Measurements from ENCODE around the gene CNTN5.

CNTN5 gene

DNA sequence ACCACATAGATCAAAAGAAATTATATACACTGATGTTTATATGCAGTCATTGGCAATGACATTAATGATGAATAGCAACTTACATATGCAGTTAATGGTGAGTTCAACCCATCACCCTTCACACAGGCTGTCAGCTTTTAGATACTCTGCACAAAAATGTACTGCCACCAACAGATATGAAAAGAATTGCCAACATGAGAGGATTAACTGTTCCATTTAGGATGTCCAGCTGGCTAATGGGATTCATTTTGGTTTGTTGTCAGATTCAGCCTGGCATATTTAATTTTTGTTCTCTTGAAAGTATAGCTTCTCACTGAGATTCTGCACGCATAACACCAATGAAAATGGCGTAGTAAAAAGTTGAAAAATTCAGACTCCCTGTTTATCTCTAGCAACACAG, 1112.4 kb downstream of the CNTN5 start:
- no peak for DNase-seq (ENCODE audit: low spot score)
- TF ChIP-seq, protein P1, sequence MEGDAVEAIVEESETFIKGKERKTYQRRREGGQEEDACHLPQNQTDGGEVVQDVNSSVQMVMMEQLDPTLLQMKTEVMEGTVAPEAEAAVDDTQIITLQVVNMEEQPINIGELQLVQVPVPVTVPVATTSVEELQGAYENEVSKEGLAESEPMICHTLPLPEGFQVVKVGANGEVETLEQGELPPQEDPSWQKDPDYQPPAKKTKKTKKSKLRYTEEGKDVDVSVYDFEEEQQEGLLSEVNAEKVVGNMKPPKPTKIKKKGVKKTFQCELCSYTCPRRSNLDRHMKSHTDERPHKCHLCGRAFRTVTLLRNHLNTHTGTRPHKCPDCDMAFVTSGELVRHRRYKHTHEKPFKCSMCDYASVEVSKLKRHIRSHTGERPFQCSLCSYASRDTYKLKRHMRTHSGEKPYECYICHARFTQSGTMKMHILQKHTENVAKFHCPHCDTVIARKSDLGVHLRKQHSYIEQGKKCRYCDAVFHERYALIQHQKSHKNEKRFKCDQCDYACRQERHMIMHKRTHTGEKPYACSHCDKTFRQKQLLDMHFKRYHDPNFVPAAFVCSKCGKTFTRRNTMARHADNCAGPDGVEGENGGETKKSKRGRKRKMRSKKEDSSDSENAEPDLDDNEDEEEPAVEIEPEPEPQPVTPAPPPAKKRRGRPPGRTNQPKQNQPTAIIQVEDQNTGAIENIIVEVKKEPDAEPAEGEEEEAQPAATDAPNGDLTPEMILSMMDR (IDR thresholded peaks at IDR 0.05; ENCODE audit: borderline replicate concordance, control extremely low read depth, extremely low read depth, insufficient read depth, missing control alignments), result no peak
- in situ Hi-C loops (cut with MboI; ENCODE audit: low sequenced_read_pairs, unreplicated experiment), result no loop called here

DNA sequence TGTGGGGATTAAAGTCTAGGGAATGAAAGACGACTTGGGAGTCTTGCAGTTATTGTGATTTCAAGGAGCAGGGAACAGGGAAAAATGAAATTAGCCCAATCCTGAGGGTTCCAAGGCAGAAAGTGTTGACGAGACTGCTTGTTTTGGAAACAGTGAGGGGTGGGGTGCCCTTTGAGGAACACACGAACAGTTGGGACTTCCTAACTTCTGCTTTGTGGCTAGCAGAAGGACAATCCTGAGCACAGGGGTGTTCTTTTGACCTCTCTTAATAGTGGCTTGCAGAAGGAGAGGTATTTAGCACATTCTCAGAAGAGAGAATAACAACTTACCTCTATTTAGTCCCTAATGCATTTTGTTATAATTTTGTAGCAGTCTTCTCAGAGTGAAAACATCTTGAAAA, 1120.5 kb downstream of the CNTN5 start:
- TF ChIP-seq, protein P1 (IDR thresholded peaks at IDR 0.05; ENCODE audit: borderline replicate concordance, control extremely low read depth, extremely low read depth, insufficient read depth, missing control alignments), result no peak
- in situ Hi-C loops (cut with MboI; ENCODE audit: low sequenced_read_pairs, unreplicated experiment), result no loop called here
- no peak for DNase-seq (ENCODE audit: low spot score)

DNA sequence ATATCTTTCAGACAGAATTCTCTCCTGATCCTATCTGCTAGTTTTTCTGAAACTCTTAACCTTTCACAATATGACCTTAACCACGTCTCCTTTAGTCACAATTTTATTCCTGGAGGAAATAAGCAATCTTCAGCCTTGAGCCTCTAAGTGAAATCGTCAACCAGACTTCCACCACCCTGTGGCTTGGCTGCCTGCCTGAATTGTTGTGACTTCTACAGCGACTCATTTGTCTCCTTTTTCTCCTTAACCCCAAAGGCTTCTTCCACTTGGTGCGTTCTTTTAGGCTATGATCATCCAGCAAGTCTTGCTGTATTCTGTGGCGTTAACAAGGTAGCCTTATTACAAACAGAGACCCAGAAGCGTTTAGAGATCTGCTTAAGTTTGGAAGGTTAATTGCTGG, 1131.2 kb downstream of the CNTN5 start:
- in situ Hi-C loops (cut with MboI; ENCODE audit: low sequenced_read_pairs, unreplicated experiment), result no loop called here
- DNase-seq (ENCODE audit: low spot score), result no peak
- TF ChIP-seq, protein P1 (IDR thresholded peaks at IDR 0.05; ENCODE audit: borderline replicate concordance, control extremely low read depth, extremely low read depth, insufficient read depth, missing control alignments), result no peak

DNA sequence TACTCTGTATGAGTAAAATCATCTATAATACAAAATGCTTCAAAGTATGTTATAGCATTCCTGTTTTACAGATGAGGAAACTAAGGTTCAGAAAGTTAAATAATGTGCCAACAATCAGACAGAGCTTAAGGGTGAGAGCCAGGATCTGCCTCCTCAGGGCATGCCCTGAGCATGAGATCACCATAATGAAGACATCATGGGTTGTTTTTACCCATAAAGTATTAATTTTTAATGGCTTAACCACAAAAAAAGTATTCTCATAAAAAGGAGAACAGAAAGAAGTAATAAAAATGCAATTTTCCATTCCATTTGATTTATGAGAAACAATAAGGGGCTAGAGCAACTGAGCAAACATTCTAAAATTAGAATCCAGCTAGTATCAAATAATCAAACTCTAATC, 1132.0 kb downstream of the CNTN5 start:
- TF ChIP-seq, protein P1 (IDR thresholded peaks at IDR 0.05; ENCODE audit: borderline replicate concordance, control extremely low read depth, extremely low read depth, insufficient read depth, missing control alignments), result no peak
- DNase-seq (ENCODE audit: low spot score), result no peak
- in situ Hi-C loops (cut with MboI; ENCODE audit: low sequenced_read_pairs, unreplicated experiment), result no loop called here

DNA sequence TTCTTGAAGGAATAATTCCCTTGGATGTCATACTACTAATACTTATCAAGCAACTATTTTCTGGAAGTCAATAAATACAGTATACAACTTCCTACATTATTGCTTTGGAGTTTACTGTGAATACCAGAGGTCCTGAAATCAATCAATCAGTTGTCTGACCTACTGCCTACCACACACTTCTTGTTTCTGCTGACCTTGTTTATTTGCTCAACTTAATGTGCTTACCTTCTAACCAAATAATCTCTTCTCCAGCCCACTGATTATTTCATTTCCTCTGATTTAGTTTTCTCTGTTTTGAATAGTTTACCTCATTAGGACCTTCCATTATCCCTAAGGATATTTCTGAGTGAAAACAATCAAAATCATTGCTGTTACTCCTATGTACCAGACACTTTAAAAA, 1142.7 kb downstream of the CNTN5 start:
- in situ Hi-C loops (cut with MboI; ENCODE audit: low sequenced_read_pairs, unreplicated experiment), result no loop called here
- TF ChIP-seq, protein P1 (IDR thresholded peaks at IDR 0.05; ENCODE audit: borderline replicate concordance, control extremely low read depth, extremely low read depth, insufficient read depth, missing control alignments), result no peak

DNA sequence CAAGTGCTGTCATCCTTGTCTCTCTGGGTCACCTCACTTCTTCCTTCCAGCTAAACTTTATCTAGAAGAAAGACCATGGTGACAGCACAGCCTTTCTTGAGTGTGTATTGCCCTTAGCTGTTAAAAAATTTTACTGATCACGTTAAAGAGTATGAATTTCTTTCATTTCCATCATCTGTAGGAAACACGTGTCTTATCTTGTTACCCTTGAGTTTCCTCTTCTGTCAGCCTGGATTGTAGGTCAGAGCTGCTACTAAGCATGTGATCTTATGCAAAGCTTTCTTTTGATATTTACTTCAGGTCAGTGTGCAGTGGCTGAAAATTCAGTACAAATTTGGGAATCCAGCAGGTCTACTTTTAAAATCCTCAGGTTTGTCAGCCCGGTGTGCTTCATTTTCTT, 1154.1 kb downstream of the CNTN5 start:
- in situ Hi-C loops (cut with MboI; ENCODE audit: low sequenced_read_pairs, unreplicated experiment), result no loop called here
- DNase-seq (ENCODE audit: low spot score), result no peak
- TF ChIP-seq, protein P1 (IDR thresholded peaks at IDR 0.05; ENCODE audit: borderline replicate concordance, control extremely low read depth, extremely low read depth, insufficient read depth, missing control alignments), result no peak

More for the DNA sequence above, 1142.7 kb downstream of the CNTN5 start:
- DNase-seq (ENCODE audit: low spot score), result no peak

DNA sequence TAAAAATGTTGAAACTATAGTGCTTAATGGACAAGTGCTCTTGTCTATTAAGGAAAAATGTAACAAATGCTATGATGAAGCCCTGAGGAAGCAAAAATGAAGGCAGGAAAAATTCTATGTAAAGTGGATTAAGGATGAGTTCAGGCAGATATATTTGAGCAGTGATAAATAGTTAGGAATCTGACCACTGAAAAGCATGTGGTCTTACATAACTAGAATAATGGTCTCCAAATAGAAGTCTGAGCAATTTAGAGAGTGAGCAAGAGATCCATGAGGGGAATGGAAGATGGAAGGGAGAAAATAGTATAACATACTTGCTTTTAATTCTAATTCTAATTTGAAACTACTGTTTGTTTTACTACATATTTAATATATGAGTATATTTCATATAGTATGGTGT, 1155.7 kb downstream of the CNTN5 start:
- TF ChIP-seq, protein P1 (IDR thresholded peaks at IDR 0.05; ENCODE audit: borderline replicate concordance, control extremely low read depth, extremely low read depth, insufficient read depth, missing control alignments), result no peak
- DNase-seq (ENCODE audit: low spot score), result no peak
- in situ Hi-C loops (cut with MboI; ENCODE audit: low sequenced_read_pairs, unreplicated experiment), result no loop called here
